K562 (cell line): ENCODE measurements around the gene TAS2R10. TPM values are rescaled to one million over a fixed set of nuclear protein-coding genes. Genes with fewer than 3 reads are reported as not detected.

Experiments
- ATAC-seq: fragments of 200-7000 bp; cut with Tn5 transposase; 3 replicates; pipeline ENCODE4 v1.9.1; 2020; ENCODE audit warnings: moderate library complexity
- BruUV-seq: library from RNA; stranded (reverse); fragments of 400-500 nt; replicated peaks from 2 replicates; lab custom pipeline; 2021; lab: Mats Ljungman, UMichigan
- CTCF ChIA-PET: fragments of 300-600 bp; formaldehyde crosslinking; extraction: SDS; loops from one replicate; lab custom pipeline; 2021; ENCODE audit warnings: low intra/inter-chr PET ratio; lab: Yijun Ruan, JAX
- POLR2A ChIA-PET: fragments of 300-600, 350-650 bp; sonication (Branson Sonifier 250); formaldehyde crosslinking; extraction: SDS; loops from one replicate; lab custom pipeline; 2021; ENCODE audit warnings: antibody characterized with exemption, inconsistent platforms; lab: Yijun Ruan, JAX
- DNase-seq, 4 experiments: peaks; one replicate each; pipeline versions ENCODE4 v3.0.0 to v3.0.0-alpha.2; 2011 to 2018; ENCODE audit warnings: low spot score in 3 of 4, mixed read lengths in 3 of 4; ENCODE audit errors: extremely low read depth in 1 of 4
- FAIRE-seq: peaks from 2 replicates; lab custom pipeline; 2011; peaks lifted over from hg19 to GRCh38; lab: Jason Lieb, UNC
- H2AFZ ChIP-seq: 2 replicates; pipeline ENCODE4 v1.6.0; 2011; ENCODE audit warnings: low read depth, low read length, control low read depth, inconsistent platforms
- H3K27ac ChIP-seq: fragments of 200-600 bp; 3 replicates; pipeline ENCODE4 v1.8.0; 2011; ENCODE audit warnings: low read depth, mild to moderate bottlenecking, control low read depth, inconsistent platforms, low read length, moderate library complexity, mixed read lengths; ENCODE audit errors: extremely low read depth
- H3K27me3 ChIP-seq, 2 experiments: fragments of 300-600 bp in 1 of 2; 2 replicates in 1 of 2; 3 replicates in 1 of 2; pipeline versions ENCODE4 v1.6.0 to v1.8.0; 2011; ENCODE audit warnings: inconsistent platforms in 2 of 2, low read length in 2 of 2, mild to moderate bottlenecking in 1 of 2, mixed read lengths in 1 of 2, moderate library complexity in 1 of 2; ENCODE audit not compliant: control insufficient read depth in 2 of 2, insufficient read depth in 2 of 2
- H3K36me3 ChIP-seq: fragments of 300-600 bp; 3 replicates; pipeline ENCODE4 v1.8.0; 2011; ENCODE audit warnings: mild to moderate bottlenecking, low read length, inconsistent platforms; ENCODE audit not compliant: control insufficient read depth, insufficient read depth
- H3K4me1 ChIP-seq, 2 experiments: fragments of 200-600 bp in 1 of 2; replicated peaks in 1 of 2; 2 replicates in 1 of 2; 3 replicates in 1 of 2; pipeline versions ENCODE4 v1.5.1 to v1.8.0; 2011; ENCODE audit warnings: inconsistent platforms in 2 of 2, low read length in 2 of 2, mild to moderate bottlenecking in 1 of 2, mixed read lengths in 1 of 2, moderate library complexity in 1 of 2; ENCODE audit not compliant: control insufficient read depth in 2 of 2, insufficient read depth in 2 of 2
- H3K4me2 ChIP-seq: 2 replicates; pipeline ENCODE4 v1.6.1; 2011; ENCODE audit warnings: low read length, control low read depth, inconsistent platforms, mixed read lengths; ENCODE audit not compliant: insufficient read depth
- H3K4me3 ChIP-seq: fragments of 200-600 bp; sonication (generic), shearing (Covaris generic); 2 replicates; pipeline ENCODE4 v1.5.1; 2016; ENCODE audit warnings: control low read depth, inconsistent platforms
- H3K79me2 ChIP-seq: fragments of 200-600 bp; 3 replicates; pipeline ENCODE4 v1.8.0; 2011; ENCODE audit warnings: low read length, inconsistent platforms; ENCODE audit not compliant: control insufficient read depth, insufficient read depth
- H3K9ac ChIP-seq, 2 experiments: 2 replicates each; pipeline versions ENCODE4 v1.6.0 to v1.6.1; 2011; ENCODE audit warnings: low read depth in 2 of 2, low read length in 2 of 2, control low read depth in 1 of 2, inconsistent platforms in 1 of 2, mild to moderate bottlenecking in 1 of 2, mixed read lengths in 1 of 2; ENCODE audit not compliant: insufficient read depth in 1 of 2
- H3K9me1 ChIP-seq: one replicate; pipeline ENCODE4 v1.6.0; 2011; ENCODE audit warnings: inconsistent platforms, mild to moderate bottlenecking, low read length, moderate library complexity; ENCODE audit not compliant: control insufficient read depth, insufficient read depth
- H3K9me3 ChIP-seq: replicated peaks from 2 replicates; pipeline ENCODE4 v1.5.1; 2011; ENCODE audit warnings: low read depth, low read length, inconsistent platforms; ENCODE audit not compliant: control insufficient read depth, insufficient read depth
- H4K20me1 ChIP-seq: replicated peaks from 2 replicates; pipeline ENCODE4 v1.6.1; 2011; ENCODE audit warnings: low read length, inconsistent platforms, mixed read lengths; ENCODE audit not compliant: control insufficient read depth, insufficient read depth
- ATF4 ChIP-seq: fragments of 450-650 bp; formaldehyde crosslinking; IDR thresholded peaks from 2 replicates; pipeline ENCODE4 v1.4.0; 2022; ENCODE audit warnings: mild to moderate bottlenecking, moderate library complexity
- CBFA2T3 ChIP-seq: fragments of 450-650 bp; IDR thresholded peaks from 2 replicates; pipeline ENCODE4 v1.6.1; 2017
- E4F1 ChIP-seq: fragments of 250-450 bp; sonication (Bioruptor Pico); IDR thresholded peaks from 2 replicates; pipeline ENCODE4 v1.5.0; 2021; ENCODE audit warnings: mild to moderate bottlenecking, borderline replicate concordance
- ETV6 ChIP-seq, 3 experiments: fragments of 150-350 bp in 1 of 3; sonication (generic) in 1 of 3; formaldehyde crosslinking in 1 of 3; IDR thresholded peaks; 2 replicates each; pipeline versions ENCODE4 v1.6.1 to v1.8.0; 2014 to 2022; ENCODE audit warnings: borderline replicate concordance in 2 of 3, low read depth in 2 of 3, antibody characterized with exemption in 1 of 3, low read length in 1 of 3, mild to moderate bottlenecking in 1 of 3, missing genetic modification reagents in 1 of 3
- FOXA3 ChIP-seq, 2 experiments: fragments of 450-650 bp in 1 of 2; sonication (generic) in 1 of 2; formaldehyde crosslinking; IDR thresholded peaks in 1 of 2; conservative IDR thresholded peaks in 1 of 2; 2 replicates each; pipeline versions ENCODE4 v1.4.0 to v1.8.0; 2020 to 2022; ENCODE audit warnings: mild to moderate bottlenecking in 2 of 2, missing genetic modification reagents in 1 of 2
- FOXK1 ChIP-seq: sonication (generic); formaldehyde crosslinking; IDR thresholded peaks from 2 replicates; pipeline ENCODE4 v1.8.0; 2022; ENCODE audit warnings: missing genetic modification reagents, mild to moderate bottlenecking, borderline replicate concordance
- GABPB1 ChIP-seq: sonication (generic); formaldehyde crosslinking; IDR thresholded peaks from 2 replicates; pipeline ENCODE4 v1.8.0; 2022; ENCODE audit warnings: mild to moderate bottlenecking, missing genetic modification reagents
- HBP1 ChIP-seq: fragments of 450-650 bp; formaldehyde crosslinking; IDR thresholded peaks from 2 replicates; pipeline ENCODE4 v1.4.0; 2022; ENCODE audit warnings: missing genetic modification characterization
- MEF2A ChIP-seq: IDR thresholded peaks from 2 replicates; pipeline ENCODE4 v1.6.1; 2011; ENCODE audit warnings: low read depth, mild to moderate bottlenecking, low read length, moderate library complexity; ENCODE audit not compliant: control insufficient read depth
- MNT ChIP-seq, 2 experiments: fragments of 450-650 bp; conservative IDR thresholded peaks; 2 replicates each; pipeline ENCODE4 v1.6.1; 2017; ENCODE audit warnings: mild to moderate bottlenecking in 2 of 2, moderate library complexity in 2 of 2
- ZBTB17 ChIP-seq: fragments of 450-650 bp; formaldehyde crosslinking; IDR thresholded peaks from 2 replicates; pipeline ENCODE4 v1.4.0; 2020; ENCODE audit warnings: mild to moderate bottlenecking
- ZC3H8 ChIP-seq: fragments of 450-650 bp; IDR thresholded peaks from 2 replicates; pipeline ENCODE4 v1.6.1; 2017
- ZNF280A ChIP-seq: fragments of 450-650 bp; IDR thresholded peaks from 2 replicates; pipeline ENCODE4 v1.6.1; 2018; ENCODE audit warnings: mild to moderate bottlenecking, low read depth; ENCODE audit not compliant: partially characterized antibody
- ZNF57 ChIP-seq: fragments of 450-650 bp; formaldehyde crosslinking; IDR thresholded peaks from 2 replicates; pipeline ENCODE4 v1.4.0; 2020; ENCODE audit warnings: mild to moderate bottlenecking, moderate library complexity
- WGBS: fragments of 100-300 bp; shearing (Covaris generic); methylation state at CpG from one replicate; pipeline ENCODE4 v1.1.6; 2016; ENCODE audit warnings: low coverage, mixed read lengths; ENCODE audit not compliant: insufficient coverage; ENCODE audit errors: missing lambda C conversion rate; 5-methylcytosine and 5-hydroxymethylcytosine counted together
- in situ Hi-C: fragments of 300-500 bp; cut with MboI; formaldehyde crosslinking; loops from 4 replicates; pipeline ENCODE4 v1.15.0; 2018; ENCODE audit warnings: inconsistent platforms, mixed read lengths
- intact Hi-C: fragments of 100-400 bp; cut with micrococcal nuclease; formaldehyde crosslinking; loops from 2 replicates; pipeline ENCODE4 v1.14.2; 2022
- polyA plus RNA-seq, 8 experiments: library from polyadenylated mRNA; depleted of rRNA in 4 of 8; stranded (reverse) in 5 of 8; unstranded in 3 of 8; fragments of >200 nt; fragmentation: Nextera tagmentation in 2 of 8; fragmentation: Illumina TruSeq in 1 of 8; extraction: Ambion mirVana in 2 of 8; extraction: Trizol in 1 of 8; gene quantifications; 2 replicates each; pipeline versions ENCODE4 v1.2.1 to v1.2.3, GENCODE V29; 2011 to 2014; ENCODE audit warnings: inconsistent platforms in 1 of 8, missing spikeins in 1 of 8
- total RNA-seq, 7 experiments: library from RNA; depleted of rRNA in 6 of 7; stranded (reverse); fragments of >200 nt in 6 of 7; fragmentation: Illumina TruSeq in 2 of 7; extraction: Trizol in 2 of 7; gene quantifications; 2 replicates each; pipeline versions ENCODE4 v1.2.1 to v1.2.3, GENCODE V29; 2011 to 2021; ENCODE audit warnings: low replicate concordance in 1 of 7

The TAS2R10 gene
- total and polyA plus RNA-seq, 9 of the 15 experiments (the other 6 are each of a cell fraction or from before 2014, with no cell fraction given) = 0.22 to 0.51 TPM; not detected in 7

GRCh38 chr12:10801741-10802140 lies 24.4 kb downstream of the TAS2R10 start:
- Histone ChIP-seq H3K9me3 (no peaks in the 10 kb centered on the region), H3K4me2 (no peak overlapping the region), H3K9ac (no peak overlapping the region), H3K9me1 (no peaks in the 10 kb centered on the region), H3K79me2 (no peaks in the 10 kb centered on the region), H3K27me3 (no peaks in the 10 kb centered on the region), H3K36me3 (no peaks in the 10 kb centered on the region), H3K27ac (no peak overlapping the region), H4K20me1 (no peaks in the 10 kb centered on the region), H3K4me1 (no peaks in the 10 kb centered on the region), H2AFZ (no peak overlapping the region), H3K4me3 (no peak overlapping the region)
- ChIA-PET POLR2A (no interaction called here), CTCF (no interaction called here)
- FAIRE-seq (no peak), DNase-seq (no peak), ATAC-seq (no peak)
- intact Hi-C loops = no loop called here
- in situ Hi-C loops = no loop called here
- WGBS = 5% methylated on average over 5 of the region's 5 CpGs
- BruUV-seq = no TSS peak
- no peak for TF ChIP-seq ETV6 (IDR thresholded peaks at IDR 0.05; ENCODE audit: borderline replicate concordance in 1 of 2, low read depth in 2 of 2, low read length in 1 of 2)
- no peak for TF ChIP-seq ETV6 (CRISPR knock-in tag; IDR thresholded peaks at IDR 0.05; ENCODE audit: borderline replicate concordance)
- TF ChIP-seq CBFA2T3 = no peak
- no peak for TF ChIP-seq ZBTB17 (CRISPR knock-in tag)
- no peak for TF ChIP-seq ZNF57 (CRISPR knock-in tag)
- no peak for TF ChIP-seq MEF2A
- no peak for TF ChIP-seq GABPB1 (CRISPR knock-in tag)
- no peak for TF ChIP-seq ZC3H8
- TF ChIP-seq ZNF280A = no peak
- TF ChIP-seq FOXA3 (CRISPR knock-in tag; conservative IDR thresholded peaks at IDR 0.05 in 1 of 2, IDR thresholded peaks at IDR 0.05 in 1 of 2) = no peak
- TF ChIP-seq FOXK1 (CRISPR knock-in tag) = no peak
- TF ChIP-seq MNT (conservative IDR thresholded peaks at IDR 0.05) = no peak
- TF ChIP-seq HBP1 (CRISPR knock-in tag) = no peak
- no peak for TF ChIP-seq E4F1
- no peak for TF ChIP-seq ATF4 (CRISPR knock-in tag)
